AG04449 (cell line): ENCODE measurements around the gene PSMC3.

ENCODE experiments used
- CTCF ChIA-PET: fragments of 350-600 bp; formaldehyde crosslinking; extraction: SDS; loops from one replicate; lab custom pipeline; 2021; ENCODE audit warnings: antibody characterized with exemption; lab: Yijun Ruan, JAX
- POLR2A ChIA-PET: fragments of 400-600, 350-600 bp; formaldehyde crosslinking; extraction: SDS; loops from one replicate; lab custom pipeline; 2020; ENCODE audit warnings: antibody characterized with exemption, inconsistent platforms; lab: Yijun Ruan, JAX
- DNase-seq: peaks from one replicate; pipeline ENCODE4 v3.0.0-alpha.2; 2010; ENCODE audit warnings: low read depth, low spot score
- H3K4me3 ChIP-seq: 2 replicates; pipeline ENCODE4 v1.5.1; 2011; ENCODE audit warnings: low read depth, mild to moderate bottlenecking, control low read depth, low read length
- TF ChIP-seq, protein P1 (sequence below): IDR thresholded peaks from one replicate; pipeline ENCODE4 v1.5.1; 2011; ENCODE audit warnings: mild to moderate bottlenecking, moderate library complexity, low read length, control low read depth, inconsistent platforms; ENCODE audit not compliant: insufficient read depth; ENCODE audit errors: missing control alignments

Gene PSMC3

DNA sequence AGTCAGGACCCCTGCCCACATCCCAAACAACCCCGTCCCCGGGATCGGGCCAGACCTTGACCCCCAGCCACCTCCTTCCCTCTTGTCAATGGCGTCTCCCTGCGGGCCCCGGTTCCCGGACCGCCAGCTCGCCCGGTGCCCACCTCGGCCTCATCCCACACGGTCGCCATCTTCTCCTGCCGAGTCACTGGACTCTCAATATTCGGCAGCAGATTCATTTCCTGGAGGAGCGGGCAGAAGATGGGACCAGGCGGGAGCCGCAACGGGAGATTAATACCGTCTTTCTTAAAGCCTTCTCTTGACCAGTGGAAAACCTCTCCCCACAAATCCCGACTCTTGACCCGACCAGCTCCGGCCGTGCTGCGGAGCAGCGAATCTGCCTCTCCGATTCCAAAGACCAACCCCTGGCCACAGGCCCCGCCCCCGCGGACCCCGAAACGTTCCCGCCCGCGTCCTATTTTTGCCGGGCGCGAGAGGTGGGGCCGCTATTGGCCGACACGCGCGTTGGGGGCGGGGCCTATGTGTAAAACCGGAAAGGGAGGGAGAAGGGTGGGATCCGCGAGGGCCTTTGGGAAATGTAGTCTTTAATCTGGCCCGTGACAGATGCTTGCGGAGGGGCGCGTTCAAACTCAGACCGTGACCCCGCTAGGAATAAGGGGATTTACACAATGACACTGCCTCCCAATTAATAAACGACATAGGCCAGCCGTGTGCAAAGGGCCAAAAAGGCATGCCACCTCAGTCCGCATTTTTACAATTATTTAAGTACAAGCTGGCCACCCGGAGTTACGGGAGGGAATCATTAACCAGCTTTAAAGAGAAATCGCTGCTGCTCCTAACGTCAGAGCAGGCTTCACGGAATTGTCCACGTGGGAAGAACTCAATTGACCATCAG is at the start of gene PSMC3:
PSMC3 (minus strand) TSS at position 378 of the 895 bp plus-strand sequence; CDS start at position 218, 160 bp downstream.
- peak; percentile 56 for DNase-seq
- POLR2A ChIA-PET = interaction anchor here (0.7 to 3.7 kb wide), 5 partner anchors 9 to 152 kb away, joined by 3 to 38 read pairs (median 3); partner anchors contain the start of gene SLC39A13
- TF ChIP-seq, protein P1, sequence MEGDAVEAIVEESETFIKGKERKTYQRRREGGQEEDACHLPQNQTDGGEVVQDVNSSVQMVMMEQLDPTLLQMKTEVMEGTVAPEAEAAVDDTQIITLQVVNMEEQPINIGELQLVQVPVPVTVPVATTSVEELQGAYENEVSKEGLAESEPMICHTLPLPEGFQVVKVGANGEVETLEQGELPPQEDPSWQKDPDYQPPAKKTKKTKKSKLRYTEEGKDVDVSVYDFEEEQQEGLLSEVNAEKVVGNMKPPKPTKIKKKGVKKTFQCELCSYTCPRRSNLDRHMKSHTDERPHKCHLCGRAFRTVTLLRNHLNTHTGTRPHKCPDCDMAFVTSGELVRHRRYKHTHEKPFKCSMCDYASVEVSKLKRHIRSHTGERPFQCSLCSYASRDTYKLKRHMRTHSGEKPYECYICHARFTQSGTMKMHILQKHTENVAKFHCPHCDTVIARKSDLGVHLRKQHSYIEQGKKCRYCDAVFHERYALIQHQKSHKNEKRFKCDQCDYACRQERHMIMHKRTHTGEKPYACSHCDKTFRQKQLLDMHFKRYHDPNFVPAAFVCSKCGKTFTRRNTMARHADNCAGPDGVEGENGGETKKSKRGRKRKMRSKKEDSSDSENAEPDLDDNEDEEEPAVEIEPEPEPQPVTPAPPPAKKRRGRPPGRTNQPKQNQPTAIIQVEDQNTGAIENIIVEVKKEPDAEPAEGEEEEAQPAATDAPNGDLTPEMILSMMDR = no peak
- CTCF ChIA-PET = interaction anchor here (1.0 to 8.9 kb wide), 5 partner anchors 15 to 191 kb away, joined by 3 to 66 read pairs (median 6); partner anchors contain the start of gene SLC39A13
- peak within 1 kb of the TSS; percentile 98 for H3K4me3 ChIP-seq

DNA sequence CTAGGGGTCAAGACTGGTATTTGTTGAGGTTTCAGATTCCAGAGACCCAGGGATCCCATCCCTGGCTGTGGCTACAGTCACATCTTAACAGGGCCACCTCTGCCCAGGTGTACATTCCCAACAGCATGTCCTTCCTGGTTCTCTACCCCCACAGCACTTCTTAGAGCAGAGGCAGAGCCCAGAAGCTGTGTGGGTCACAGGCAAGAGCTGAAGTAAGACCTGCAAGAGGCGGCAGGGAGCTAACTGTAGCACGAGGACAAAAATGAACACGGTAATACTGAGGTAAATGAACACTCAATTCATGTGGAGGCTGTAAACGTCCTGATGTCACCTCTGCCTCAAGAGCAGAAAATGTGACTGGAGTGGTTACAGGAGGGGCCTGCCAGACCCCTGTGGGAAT is 44.4 kb upstream of the PSMC3 start:
- no peak for DNase-seq
- TF ChIP-seq, protein P1 = no peak
- ChIA-PET CTCF (interaction anchor here (1.1 to 1.5 kb wide), 3 partner anchors 17 to 147 kb away, joined by 3 read pairs; no protein-coding TSS in a partner anchor), POLR2A (interaction anchor here (0.7 kb wide), 1 partner anchor 28 kb away, joined by 3 read pairs; no protein-coding TSS in a partner anchor)
- no peak overlapping the region for H3K4me3 ChIP-seq

DNA sequence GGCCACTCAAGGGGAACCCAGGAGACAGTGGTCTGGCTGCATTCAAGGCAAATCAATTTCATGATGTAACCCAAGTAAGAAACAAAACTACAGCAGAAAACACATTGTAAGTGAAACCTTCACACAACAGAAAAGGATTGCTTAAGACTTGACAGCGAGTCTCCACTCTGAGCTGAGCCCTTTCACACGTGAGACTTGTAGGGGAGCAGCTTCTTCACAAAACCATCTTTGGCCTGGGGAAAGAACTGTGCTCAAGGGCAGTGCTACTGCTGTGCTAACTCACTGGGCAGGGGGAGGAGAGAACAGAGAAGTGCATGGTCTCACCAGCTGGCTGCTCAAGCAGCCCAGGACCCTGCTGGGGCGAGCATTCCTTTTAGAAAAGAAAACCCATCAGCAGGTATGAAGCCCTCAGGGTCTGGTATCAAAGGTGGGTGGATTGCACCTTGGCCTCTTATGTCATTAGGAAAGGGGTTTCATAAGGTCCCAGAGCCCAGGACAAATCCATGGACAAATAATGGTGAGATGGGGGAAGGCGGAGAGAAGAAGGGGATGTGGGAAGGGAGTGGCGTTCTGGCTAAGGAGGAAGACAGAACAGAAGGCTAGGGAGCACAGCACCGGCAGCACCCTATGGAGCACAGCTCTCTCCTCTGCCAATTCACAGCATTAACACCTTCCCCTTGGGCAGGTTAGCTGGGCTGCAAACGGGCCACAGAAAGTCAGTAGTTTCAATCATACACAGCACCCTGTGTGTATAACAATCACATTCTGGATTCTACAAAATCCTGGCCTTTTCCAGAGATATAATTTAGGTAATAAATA is 43.3 kb upstream of the PSMC3 start:
- no peak for DNase-seq
- POLR2A ChIA-PET = no interaction called here
- CTCF ChIA-PET = interaction anchor here (1.2 to 1.5 kb wide), 3 partner anchors 15 to 148 kb away, joined by 3 read pairs; no protein-coding TSS in a partner anchor
- TF ChIP-seq, protein P1 = no peak
- H3K4me3 ChIP-seq = no peak overlapping the region

DNA sequence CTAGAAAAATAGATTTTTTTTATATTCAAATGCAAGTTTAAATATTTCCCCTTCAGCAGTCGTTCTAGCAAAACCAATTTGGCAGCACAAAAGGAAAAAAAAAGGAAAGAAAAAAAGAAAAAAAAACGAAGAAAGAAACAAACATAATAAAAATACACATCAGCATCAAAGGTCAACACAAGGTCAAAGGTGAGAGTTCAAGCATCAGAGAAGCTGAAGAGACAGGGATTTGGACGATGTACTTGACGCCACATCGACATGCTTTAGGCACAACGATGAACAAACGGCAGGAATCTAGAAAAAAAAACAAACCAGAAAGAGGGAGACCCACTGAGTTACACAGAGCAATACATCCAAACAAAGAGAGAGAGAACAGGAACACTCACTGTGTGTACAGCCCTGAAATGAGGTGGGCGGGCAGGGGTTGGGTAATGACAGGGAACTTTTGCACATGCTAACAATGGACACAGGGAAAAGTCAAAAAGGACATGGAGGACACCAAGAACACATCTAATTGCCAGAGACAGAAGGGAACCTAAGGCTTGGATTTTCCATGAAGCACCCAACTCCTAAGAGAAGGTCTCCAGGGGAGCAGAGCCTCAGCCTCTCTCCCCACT is 42.5 kb upstream of the PSMC3 start:
- no peak overlapping the region for H3K4me3 ChIP-seq
- no peak for DNase-seq
- CTCF ChIA-PET = interaction anchor here (1.5 kb wide), 1 partner anchor 17 kb away, joined by 3 read pairs; no protein-coding TSS in a partner anchor
- POLR2A ChIA-PET = no interaction called here
- TF ChIP-seq, protein P1 = no peak

DNA sequence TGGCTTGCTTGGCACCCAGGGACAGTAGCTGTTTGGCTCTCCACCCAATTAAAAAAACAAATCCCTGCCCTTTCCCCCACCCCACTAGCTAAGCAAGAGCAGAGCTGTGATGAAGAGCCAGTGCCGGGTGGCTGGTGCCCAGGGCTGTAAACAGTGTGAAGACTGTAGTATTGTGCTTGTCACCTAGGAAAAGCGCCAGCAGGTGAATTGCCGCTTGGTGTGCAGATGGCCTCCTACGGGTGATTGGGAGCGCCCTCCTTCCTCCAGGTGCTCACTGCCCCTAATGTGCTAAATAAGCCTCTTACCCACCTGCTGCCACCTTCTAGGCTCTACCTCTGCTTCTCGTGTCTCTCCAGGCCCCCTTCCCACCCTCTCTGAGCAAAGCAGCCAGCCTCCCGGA is 41.1 kb upstream of the PSMC3 start:
- ChIA-PET CTCF (interaction anchor here (1.2 to 1.3 kb wide), 2 partner anchors 13 to 150 kb away, joined by 3 read pairs; no protein-coding TSS in a partner anchor), POLR2A (no interaction called here)
- no peak for DNase-seq
- H3K4me3 ChIP-seq = no peak overlapping the region
- TF ChIP-seq, protein P1 = no peak
